Activated CD8-positive, alpha-beta memory T cell treated with anti-CD3 and anti-CD28 coated beads for 48 hours (primary cell): ENCODE data around the gene FGD4.

Experiments
- DNase-seq, 3 experiments: peaks; one replicate each; pipeline ENCODE4 v3.0.0-alpha.2; 2020; ENCODE audit warnings: low read depth in 2 of 3, low spot score in 2 of 3

The FGD4 gene

DNA sequence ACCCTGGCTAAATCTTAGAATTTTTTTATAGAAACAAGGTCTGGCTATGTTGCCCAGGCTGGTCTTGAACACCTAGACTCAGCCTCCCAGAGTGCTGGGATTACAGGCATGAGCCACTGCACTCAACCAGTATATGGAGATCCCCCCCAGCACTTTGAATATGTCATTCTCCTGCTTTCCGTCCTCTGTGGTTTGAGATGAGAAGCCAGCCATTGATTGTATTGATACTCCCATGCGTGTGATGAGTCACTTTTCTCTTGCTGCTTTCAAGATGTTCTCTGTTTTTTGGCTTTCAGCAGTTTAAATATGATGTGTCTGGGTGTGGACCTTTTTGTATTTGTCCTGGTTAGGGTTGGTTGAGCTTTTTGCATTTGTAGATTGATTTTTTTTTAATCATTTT lies 204.5 kb downstream of the FGD4 start:
- DNase-seq: no peak

DNA sequence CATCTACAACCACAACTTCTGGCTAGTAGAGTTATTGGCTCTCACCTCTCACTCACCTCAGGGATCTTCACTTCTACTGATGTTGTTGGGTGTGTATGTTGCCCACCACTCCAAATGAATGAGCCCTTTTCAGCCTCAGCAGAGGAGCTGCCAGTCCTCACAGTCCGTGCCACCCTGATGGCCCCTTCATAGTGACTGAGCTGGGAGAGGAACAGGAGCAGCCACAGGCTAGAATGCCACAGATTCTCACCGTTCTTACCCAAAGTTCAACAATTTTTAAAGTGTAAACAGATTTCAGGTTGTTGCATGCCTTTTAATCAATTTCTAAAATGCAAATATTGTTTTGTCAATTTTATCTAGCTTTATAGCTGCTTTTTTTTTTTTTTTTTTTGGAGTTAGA lies 205.2 kb downstream of the FGD4 start:
- no peak for DNase-seq

DNA sequence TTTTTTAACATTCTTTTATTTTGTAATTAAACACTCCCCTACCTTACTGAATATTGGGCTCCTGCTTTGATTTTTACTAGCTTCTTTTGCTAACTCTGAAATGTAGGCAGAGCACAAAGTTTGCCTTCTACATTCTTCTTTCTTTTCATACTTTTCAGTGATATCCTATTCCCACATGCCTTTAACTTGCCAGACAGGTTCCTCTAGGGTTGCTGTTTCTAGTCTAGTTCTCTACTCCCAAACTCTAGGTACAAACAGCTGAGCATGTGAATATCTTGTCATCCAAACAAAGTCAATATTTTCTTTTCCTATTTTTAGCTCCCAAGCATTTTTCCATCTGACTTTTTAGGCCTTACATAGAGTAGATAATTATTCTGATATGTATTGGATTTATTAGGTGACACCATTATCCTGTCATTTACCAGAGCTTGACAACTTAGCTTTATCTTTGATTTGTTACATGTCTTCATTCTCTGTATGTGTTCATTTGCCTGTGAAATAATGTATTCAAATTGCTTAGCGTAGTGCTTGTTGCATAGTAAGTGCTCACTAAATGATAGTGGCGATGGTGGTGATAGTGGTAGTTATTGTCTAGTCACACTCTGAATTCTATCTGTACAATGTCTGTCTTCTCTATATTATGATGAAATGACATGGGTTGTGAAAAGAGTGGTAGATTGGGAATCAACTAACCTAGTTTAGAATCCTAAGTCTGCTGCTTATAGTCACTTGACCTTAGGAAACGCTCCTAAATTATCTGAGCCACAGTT lies 206.2 kb downstream of the FGD4 start:
- DNase-seq: no peak

DNA sequence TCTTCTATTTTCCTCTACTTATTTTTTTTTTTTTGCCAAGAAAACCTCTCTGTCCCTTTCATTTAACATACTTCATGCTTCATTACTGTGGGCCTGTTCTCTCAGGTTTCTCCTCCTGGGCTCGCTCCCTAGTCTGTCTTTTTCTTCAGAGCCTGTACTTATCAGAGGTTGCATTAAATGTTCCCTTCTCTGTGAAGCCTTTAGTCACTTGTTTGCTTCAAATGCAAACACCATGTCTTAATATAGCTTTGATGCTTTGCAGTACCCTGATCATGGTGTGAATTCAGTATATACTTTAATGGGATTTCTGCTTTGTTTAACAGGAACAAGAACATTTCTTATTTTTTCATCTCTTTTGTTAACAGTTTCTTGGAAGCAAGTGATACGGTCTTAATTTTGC lies 207.1 kb downstream of the FGD4 start:
- no peak for DNase-seq

DNA sequence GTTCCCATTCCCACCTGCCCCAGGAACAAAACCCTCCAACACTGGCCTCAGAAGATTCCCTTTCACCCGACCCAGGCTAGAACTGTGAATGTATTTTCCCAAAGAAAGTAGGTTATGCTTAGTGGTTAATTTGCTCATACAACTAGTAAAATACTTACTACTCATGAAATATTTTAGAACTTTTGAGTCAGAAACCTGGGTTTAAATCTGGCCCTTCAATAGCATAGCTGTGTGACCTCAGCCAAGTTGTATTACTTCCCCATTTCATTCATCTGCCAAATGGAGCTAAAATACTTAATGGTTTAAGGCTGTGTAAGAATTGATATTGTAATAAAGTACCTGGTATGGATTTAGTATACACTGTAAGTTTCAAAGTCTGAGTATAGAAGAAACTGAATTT lies 210.6 kb downstream of the FGD4 start:
- DNase-seq: no peak

DNA sequence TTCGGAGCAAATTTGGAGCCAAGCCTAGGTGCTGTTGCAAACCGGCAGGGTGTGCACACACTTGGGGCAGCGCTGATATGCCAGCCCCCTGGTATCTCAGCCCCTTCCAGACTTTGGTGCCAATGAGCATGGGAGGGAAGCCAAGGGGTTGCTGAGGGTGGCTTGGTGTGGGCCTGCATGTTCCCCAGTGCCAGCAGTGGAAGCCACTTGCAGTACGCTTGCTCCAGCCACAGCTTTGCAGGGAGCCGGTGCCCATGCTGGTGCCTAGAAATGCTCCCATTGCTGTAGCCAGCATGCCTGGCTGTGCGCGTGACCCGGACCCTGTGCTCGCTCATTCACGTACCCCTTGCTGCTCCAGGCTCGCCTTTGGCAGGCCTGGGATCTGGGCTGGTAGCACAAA lies 212.6 kb downstream of the FGD4 start:
- DNase-seq: no peak

DNA sequence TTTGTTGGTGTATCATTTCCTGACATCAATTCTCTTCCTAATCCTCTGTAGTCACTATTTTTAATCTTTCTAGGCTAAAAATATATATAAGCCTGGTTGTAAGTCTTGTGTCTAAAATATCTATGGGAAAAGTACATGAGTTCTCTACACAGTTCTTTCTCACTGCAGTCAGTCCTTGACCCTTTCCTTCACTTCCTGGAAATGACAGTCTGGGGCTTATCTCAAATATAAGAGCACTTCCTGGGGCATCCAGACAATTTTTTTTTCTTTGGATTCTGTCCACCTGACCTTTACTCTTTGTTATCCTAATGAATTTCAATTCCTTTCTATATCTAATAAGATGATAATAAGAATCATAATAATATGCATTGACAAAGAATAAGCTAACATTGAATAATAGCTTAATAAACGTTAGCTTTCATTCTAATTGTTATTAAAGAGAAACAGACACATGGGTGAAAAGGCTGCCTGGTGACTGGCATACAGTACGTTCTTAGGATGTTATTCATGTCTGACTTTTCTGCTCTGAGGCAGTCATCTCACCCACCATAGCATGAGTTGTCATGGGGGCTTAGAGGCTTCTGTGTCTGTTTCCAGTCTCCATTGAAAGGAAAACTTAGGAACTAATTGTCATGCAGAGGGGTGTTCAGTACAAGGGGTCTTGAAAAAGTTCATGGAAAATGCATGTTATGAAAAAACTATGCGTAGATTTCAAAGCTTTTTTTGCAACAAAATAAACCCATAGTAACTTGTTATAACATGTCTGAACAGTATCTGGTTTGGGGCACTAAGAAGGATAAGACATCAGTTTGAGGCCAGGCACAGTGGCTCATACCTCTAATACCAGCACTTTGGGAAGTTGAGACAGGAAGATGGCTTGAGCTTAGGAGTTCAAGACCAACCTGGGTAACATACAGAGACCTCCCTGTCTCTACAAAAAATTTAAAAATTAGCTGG lies 213.6 kb downstream of the FGD4 start:
- DNase-seq: no peak

DNA sequence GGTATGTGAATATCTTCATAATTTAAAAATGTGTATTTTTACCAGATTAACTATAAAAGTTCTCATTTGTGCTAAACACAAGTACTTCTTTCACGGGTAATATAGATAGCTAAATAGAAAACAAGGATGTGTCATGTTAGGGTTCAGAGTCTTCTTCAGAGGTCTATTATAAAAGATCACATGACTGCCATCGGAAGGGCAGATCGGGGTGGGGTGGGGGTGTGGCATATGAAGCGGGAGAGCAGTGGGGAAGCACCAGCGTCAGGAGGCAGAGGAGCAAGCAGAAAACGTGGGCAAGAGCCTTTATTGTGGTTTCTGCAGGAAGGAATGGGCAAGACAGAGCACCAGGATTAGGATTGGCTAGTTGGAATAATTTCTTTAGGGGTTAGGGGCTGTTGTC lies 216.1 kb downstream of the FGD4 start:
- DNase-seq: no peak

DNA sequence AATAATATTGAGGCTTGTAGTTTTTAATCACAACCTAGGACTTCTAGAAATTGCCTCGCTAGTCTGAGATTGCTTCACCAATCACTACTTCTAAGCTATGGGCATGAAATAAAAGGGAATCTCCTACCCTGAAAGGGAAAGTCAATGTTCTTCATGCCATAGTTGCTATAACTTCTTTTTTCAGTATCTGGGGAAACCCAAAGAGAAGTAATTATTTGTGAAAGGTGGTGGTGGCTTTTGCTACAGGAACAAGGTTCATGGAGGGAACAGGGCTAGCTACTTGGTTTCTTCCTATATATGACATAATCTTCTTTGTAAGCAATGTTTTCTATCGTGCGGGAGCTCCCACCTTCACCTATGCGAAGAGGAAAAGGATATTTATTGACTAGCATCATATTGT lies 218.2 kb downstream of the FGD4 start:
- no peak for DNase-seq

DNA sequence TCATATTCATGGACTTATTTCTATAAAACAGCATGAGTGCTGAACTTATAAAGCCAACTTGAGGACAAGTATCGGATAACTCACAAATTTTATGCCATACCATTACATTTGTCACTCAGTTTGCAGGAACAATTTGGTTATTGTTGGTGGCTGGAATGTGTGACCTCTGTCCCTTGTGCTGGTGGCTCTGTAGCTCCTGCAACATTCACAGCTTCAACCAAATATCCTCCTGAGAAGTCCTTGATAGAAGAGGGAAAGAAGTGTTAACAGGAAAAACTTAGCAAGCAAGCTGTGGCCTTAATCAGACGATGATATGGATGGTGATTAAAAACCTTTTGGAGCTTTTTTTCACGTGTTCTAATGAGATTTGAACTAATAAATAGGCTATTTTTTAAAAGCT lies 218.8 kb downstream of the FGD4 start:
- DNase-seq: no peak

DNA sequence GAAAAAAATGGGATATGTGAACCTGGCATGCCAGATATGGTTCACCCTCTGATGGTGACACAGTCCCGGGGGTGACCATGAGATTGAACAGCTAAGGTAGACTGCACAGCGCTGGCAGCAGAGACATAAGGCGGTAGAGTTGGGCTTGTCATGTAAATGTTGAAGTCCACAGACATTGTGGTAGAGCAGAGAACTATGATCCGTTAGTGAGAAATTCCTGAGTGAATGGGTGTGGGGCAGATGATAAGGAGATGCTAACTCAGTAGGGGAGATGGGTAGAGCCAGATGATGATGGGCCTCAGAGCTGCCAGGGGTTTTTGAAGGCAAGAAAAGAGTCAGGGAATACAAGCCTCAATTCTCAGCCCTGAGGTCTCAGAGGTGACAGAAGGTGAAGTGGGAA lies 228.6 kb downstream of the FGD4 start:
- DNase-seq: no peak

DNA sequence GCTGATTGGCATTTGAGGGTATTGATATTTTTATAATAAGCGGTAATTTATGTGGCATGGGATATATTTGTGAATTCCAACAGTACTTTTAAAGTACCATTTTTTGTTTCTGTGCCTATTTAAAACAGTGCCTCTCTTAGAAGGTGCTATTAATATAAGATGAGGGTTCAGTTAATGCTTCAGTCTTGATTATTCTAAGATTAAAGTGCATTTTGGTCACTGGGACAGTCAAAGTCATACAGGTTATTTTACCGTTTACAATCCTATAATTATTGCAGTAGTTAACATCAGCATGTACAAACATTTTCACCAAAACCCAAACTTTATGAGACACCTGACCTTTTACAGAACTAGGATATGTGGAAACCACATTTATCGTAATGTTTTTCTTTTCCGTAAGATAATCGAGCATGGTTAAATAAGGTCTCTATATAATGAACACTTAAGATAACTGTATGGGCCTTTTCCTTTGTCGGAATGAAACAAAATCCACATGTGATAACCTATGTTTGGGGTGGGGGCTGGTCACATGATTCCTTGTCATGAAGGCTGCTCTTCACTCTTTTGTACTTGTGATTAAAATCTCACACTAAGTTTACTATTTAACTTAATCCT lies 242.0 kb downstream of the FGD4 start:
- DNase-seq: no peak

DNA sequence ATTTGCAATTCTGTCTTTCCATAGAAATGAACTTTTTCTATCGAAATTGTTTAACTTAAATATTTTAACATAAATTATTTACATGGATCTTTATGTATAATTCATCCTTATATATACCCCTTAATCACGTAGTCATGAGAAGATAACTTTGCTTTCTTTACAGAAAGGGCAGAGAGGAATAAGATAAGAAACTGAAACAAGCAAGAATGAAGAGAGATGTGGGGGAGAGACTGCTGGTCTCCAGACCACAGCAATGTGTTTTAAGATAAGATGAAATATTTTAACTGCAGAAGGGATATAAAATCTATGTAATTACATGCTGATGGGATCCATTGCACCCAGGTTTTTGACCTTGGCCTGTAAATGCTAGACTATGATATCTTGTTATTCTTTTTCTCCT lies 245.1 kb downstream of the FGD4 start:
- DNase-seq: no peak

DNA sequence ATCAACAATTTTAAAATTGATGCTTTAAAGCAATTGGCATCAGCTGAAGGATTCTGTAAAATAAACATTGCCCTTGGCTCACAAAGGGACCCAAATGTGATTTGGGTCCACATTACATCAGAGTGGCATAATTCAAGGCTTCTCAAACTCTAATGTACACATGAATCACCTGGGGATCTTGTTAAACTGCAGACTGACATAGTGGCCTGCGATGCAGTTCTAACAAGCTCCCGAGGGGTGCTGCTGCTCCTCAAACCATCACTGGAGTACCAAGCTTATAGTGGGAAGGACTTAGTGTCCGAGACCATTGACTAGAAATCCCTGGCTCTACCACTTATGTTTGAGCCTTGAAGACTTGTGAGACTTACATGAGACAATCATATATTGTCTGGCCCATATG lies 247.9 kb downstream of the FGD4 start:
- no peak for DNase-seq

DNA sequence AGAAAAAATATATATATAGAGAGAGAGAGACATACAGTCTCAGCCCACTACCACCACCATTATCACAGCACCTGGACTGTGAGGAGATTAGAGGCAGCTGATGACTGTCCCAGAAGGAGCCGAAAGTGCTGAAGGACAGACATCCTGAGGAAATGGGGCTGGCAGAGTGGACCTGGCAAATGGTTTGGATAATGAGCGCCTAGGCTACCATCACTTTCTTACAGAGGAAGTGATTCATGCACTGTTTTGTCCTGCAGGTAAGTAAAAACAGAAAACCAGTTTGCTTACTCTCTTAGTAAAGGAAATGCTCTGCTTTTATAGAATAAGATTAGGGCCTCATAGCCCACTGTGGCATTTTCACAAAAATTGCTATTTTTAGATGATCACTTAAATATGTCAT lies 251.2 kb downstream of the FGD4 start:
- no peak for DNase-seq

DNA sequence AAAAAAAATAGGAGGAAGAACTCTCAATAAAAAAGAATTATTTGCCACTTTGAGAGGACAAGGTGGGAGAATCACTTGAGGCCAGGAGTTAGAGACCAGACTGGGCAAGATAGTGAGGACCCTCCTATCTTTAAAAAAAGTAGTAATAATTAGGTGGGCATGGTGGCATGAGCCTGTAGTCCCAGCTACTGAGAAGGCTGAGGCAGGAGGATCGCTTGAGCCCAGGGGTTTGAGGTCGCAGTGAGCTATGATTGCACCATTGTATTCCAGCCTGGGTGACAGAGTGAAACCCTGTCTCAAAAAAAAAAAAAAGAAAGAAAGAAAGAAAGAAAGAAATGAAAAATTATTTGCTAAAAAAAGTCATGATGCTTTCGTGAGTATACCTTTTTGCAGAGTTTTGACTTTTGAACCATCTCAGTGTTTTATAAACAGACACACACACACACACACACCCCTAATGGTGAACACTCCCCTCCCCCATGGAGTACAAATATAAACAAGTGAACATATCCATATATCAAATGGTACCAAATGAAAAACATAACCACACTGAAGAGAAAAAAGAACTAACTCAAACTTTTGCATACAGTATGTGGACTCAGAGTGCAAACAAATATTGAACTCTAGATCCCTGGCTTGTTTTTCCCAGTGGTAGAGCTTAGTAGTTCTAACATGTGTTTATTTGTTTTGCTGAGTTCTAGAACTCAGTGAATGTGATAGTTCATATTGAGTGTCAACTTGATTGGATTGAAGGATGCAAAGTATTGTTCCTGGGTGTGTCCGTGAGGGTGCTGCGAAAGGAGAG lies 252.0 kb downstream of the FGD4 start:
- no peak for DNase-seq

DNA sequence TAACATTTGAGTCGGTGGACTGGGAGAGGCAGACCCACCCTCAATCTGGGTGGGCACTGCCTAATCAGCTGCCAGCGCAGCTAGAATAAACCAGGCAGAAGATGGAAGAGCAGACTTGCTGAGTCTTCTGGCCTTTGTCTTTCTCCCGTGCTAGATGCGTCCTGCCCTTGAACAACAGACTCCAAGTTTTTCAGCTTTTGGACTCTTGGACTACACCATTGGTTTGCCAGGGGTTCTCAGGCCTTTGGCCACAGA lies 252.5 kb downstream of the FGD4 start:
- DNase-seq: no peak

DNA sequence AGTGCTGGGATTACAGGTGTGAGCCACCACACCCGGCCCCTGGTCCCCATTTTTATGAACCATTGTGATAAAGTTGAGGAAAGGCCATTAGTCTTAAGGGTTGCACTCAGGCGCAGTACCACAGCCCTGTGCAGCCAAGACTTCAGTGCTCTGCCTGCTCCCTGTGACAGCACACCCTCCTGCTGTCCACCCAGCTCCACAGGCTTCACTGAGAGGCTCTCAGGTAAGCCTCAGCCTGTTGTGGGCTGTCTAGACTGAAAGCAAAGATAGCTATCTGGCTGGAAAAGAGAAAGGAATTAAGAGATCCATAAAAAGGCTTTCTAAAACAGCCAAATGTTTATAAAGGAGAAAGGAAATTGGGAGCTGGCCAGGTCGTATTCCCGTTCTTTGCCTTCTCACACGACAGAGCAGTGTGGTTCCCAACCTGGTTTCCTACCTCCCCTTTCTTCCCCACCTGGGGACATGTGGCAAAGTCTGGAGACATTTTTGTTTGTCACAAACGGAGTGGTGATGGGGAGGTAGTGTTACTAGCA lies 260.6 kb downstream of the FGD4 start:
- no peak for DNase-seq

DNA sequence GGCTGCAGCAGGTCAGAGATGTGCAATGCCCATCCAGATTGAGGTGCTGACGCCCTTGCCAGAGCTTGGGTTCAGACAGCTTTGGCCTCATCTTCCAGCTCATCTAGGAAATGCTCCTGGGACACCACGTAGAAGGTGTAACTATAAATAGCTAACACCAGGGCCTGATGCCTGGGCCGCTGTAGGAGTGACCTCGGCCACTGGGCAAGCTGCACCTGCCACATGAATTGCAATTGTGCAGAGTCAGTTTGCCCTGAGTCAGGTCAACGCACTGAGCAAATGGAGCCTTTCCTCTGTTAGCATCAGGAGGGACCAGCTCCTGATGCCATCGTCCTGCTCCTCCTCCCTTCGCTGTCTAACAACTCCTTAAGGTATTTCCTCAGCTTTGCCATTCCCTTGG lies 262.3 kb downstream of the FGD4 start:
- DNase-seq: no peak

DNA sequence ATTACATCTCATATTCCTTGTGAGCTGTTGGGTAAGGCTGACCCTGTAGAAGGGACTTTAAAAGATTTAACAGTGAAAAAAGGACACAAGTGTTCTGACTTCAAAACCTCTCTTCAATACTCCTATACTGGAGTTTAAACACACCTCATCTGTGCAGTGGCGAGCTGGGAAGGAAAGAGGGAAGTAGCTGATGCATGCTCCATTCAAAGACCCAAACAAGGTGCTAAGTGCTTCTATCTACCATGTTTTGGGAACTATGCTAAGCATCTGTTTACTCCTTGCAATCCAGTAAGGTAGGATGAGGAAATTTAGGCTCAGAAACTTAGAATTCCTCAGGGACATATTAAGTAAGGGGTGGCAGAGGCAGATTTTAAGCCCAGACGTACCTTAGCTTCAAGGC lies 263.3 kb downstream of the FGD4 start:
- no peak for DNase-seq

DNA sequence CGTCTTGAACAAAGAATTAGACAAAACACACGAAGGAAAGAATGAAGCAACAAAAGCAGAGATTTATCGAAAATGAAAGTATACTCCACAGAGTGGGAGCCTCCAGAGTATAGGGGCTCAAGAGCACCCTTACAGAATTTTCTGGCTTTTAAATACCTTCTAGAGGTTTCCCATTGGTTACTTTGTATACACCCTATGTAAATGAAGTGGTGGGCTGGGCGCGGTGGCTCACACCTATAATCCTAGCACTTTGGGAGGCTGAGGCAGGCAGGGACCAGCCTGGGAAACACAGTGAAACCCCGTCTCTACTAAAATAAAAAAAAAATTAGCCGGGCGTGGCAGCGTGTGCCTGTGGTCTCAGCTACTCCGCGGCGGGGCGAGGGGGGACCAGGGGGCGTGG lies 266.7 kb downstream of the FGD4 start:
- no peak for DNase-seq
